GM12875 (cell line): Measurements from ENCODE around the gene GRM5.

Source experiments
- H3K4me3 ChIP-seq: one replicate; pipeline ENCODE4 v1.5.1; 2011; ENCODE audit warnings: low read depth, low read length, control low read depth
- TF ChIP-seq, protein P1 (sequence below): IDR thresholded peaks from 2 replicates; pipeline ENCODE4 v1.5.1; 2011; ENCODE audit warnings: low read depth, mild to moderate bottlenecking, control low read depth, inconsistent platforms, low read length, moderate library complexity, borderline replicate concordance; ENCODE audit not compliant: insufficient read depth

GRM5 gene

GRCh38 chr11:88801484-88802123 lies 264.2 kb downstream of the GRM5 start:
- no peak overlapping the region for H3K4me3 ChIP-seq
- TF ChIP-seq, protein P1, sequence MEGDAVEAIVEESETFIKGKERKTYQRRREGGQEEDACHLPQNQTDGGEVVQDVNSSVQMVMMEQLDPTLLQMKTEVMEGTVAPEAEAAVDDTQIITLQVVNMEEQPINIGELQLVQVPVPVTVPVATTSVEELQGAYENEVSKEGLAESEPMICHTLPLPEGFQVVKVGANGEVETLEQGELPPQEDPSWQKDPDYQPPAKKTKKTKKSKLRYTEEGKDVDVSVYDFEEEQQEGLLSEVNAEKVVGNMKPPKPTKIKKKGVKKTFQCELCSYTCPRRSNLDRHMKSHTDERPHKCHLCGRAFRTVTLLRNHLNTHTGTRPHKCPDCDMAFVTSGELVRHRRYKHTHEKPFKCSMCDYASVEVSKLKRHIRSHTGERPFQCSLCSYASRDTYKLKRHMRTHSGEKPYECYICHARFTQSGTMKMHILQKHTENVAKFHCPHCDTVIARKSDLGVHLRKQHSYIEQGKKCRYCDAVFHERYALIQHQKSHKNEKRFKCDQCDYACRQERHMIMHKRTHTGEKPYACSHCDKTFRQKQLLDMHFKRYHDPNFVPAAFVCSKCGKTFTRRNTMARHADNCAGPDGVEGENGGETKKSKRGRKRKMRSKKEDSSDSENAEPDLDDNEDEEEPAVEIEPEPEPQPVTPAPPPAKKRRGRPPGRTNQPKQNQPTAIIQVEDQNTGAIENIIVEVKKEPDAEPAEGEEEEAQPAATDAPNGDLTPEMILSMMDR: no peak

GRCh38 chr11:88799771-88800500 lies 265.8 kb downstream of the GRM5 start:
- H3K4me3 ChIP-seq: no peak overlapping the region
- TF ChIP-seq, protein P1: no peak

DNA sequence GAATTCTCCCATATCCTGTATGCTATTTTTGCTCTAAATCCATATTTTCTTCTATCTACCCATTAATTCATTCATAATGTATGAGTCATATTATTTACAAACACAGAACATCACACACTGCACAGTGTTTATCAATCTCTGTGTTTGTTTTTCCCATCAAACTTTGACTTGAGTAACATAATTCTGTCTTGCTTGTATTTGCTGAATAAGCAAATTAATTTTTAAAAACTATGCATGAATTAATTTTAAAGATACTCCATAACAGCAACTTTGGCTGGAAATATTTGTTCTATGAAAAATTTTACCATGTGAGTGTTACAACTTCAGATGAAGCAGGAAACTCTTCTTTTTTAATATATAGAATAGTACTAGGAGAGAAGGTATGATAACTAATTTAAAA lies 275.6 kb downstream of the GRM5 start:
- TF ChIP-seq, protein P1: no peak
- H3K4me3 ChIP-seq: no peak overlapping the region

GRCh38 chr11:88779577-88779976 lies 286.2 kb downstream of the GRM5 start:
- TF ChIP-seq, protein P1: no peak
- no peak overlapping the region for H3K4me3 ChIP-seq

DNA sequence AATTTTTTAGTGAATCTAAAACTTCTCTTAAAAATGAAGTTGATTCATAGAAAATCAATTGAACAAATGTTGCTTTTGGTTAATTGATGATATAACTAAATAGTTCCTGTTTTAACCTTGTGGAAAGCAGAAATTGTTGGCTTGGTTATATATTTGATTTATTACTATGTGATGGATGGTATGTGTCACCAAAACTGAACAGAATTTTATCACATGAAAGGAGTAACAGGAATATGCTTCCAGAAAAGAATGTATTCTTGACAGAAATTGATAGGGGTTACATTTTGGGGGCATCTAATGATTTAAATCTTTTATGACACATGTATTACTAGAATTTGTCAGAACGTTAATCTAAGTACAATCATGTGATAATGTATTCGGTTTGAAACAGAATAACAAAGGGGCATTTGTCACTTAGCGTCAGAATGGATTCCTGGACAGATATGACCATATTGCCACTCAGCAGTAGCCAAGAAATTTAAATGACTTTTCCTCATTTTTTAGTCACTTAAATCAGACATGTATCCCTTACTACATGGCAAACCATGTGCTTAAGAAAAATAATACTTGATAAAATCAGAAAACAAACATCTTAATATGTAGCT lies 295.2 kb downstream of the GRM5 start:
- H3K4me3 ChIP-seq: no peak overlapping the region
- TF ChIP-seq, protein P1: no peak

DNA sequence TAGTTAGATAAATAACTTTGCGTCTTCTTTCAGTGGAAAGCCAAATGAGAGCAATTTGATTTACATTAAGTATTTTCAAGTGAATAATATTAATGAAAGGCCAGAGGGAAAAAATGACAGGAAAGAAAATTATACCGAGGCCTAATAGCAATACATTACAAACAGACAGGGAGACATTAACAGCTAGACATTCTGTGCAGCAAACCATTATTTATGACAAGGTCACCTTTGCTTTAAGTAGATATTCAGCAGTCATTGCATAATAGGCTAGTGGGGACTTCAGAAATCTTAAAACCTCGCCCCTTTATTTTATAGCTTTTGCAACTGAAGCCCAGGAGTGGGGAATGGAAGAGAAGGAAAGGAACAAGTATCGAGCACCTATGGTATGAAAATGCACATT lies 321.6 kb downstream of the GRM5 start:
- TF ChIP-seq, protein P1: no peak
- no peak overlapping the region for H3K4me3 ChIP-seq

DNA sequence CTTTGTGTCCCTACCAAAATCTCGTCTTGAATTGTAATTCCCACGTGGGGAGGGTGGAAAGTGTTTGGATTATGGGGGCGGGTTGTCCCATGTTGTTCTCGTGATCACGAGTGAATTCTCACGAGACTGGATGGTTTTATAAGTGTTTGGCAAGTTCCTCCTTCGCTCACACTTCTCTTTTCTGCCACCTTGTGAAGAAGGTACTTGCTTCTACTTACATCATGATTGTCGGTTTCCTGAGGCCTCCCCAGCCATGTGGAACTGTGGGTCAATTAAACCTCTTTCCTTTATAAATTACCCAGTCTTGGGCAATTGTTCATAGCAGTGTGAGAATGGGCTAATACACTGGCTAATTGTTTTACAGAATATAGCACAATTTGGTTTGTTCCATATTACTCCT lies 326.3 kb downstream of the GRM5 start:
- no peak overlapping the region for H3K4me3 ChIP-seq
- TF ChIP-seq, protein P1: no peak
